Lower lobe of right lung (tissue), 2 donors: ENCODE data around the gene COX4I1. TPM values are rescaled to one million over a fixed set of nuclear protein-coding genes. Genes with fewer than 3 reads are reported as not detected.

Source experiments
- ATAC-seq, 2 donors: fragments of 200-7000 bp; cut with Tn5 transposase; one replicate each; pipeline ENCODE4 v1.9.1; 2020 to 2022; ENCODE audit warnings: mild to moderate bottlenecking in 2 of 2, moderate library complexity in 2 of 2
- DNase-seq: peaks from one replicate; pipeline ENCODE4 v3.0.0-alpha.2; 2020
- H3K27ac ChIP-seq: fragments of 200-600 bp; one replicate; pipeline ENCODE4 v1.8.0; 2022
- H3K27me3 ChIP-seq: fragments of 200-600 bp; one replicate; pipeline ENCODE4 v1.8.0; 2022; ENCODE audit warnings: low read depth
- H3K36me3 ChIP-seq: fragments of 200-600 bp; one replicate; pipeline ENCODE4 v1.8.0; 2022; ENCODE audit warnings: mild to moderate bottlenecking
- H3K4me1 ChIP-seq: fragments of 200-600 bp; one replicate; pipeline ENCODE4 v1.8.0; 2022
- H3K4me3 ChIP-seq: fragments of 200-600 bp; one replicate; pipeline ENCODE4 v1.8.0; 2022; ENCODE audit warnings: mild to moderate bottlenecking
- H3K9me3 ChIP-seq: fragments of 200-600 bp; one replicate; pipeline ENCODE4 v1.8.0; 2022
- CTCF ChIP-seq: fragments of 200-600 bp; IDR thresholded peaks from one replicate; pipeline ENCODE4 v1.8.0; 2022; ENCODE audit warnings: antibody characterized with exemption, mild to moderate bottlenecking
- intact Hi-C: fragments of 100-400 bp; cut with DNase I; formaldehyde crosslinking; loops from one replicate; pipeline ENCODE4 v1.11.0; 2022
- total RNA-seq: library from RNA; stranded (reverse); fragmentation: NEBNext Ultra II Directional; extraction: Animal tissue kit (Norgen Biotek cat#: 25700); gene quantifications from one replicate; pipeline ENCODE4 v1.2.1, GENCODE V29; 2021
- donor health status: DM: no; HTN: yes; CAD: no; lungs with severe emphysema.

The COX4I1 gene
- total RNA-seq, 1 donor from 2014 or later = 391 TPM

- Histone ChIP-seq H3K27ac (no peak overlapping the region), H3K4me3 (no peak overlapping the region), H3K36me3 (peaks cover 4% of the 10 kb centered on the region), H3K27me3 (no peaks in the 10 kb centered on the region), H3K4me1 (no peaks in the 10 kb centered on the region), H3K9me3 (no peaks in the 10 kb centered on the region)
- intact Hi-C loops = no loop called here
- no peak for TF ChIP-seq CTCF
- DNase-seq (no peak), ATAC-seq (no peak)
These were observed 28.8 kb upstream of the COX4I1 start for GRCh38 chr16:85770741-85771140.

DNA sequence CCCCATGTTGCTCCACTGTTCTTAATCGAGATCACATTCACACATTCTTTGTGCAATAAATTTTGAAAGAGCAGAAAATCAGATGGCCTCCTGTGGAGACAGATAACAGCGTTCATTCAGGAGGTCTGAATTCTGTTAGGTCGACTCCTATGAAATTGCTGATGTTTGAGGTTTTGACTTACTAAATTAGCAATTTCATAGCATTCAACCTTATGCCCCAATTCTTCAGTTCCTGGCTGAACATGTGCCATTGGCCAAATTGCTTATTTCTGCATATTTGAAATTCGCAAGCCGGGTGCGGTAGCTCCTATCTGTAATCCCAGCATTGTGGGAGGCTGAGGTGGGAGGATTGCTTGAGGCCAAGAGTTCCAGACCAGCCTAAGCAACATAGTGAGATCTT lies 26.5 kb upstream of the COX4I1 start:
- H3K27ac ChIP-seq = no peak overlapping the region
- H3K4me1 ChIP-seq = no peaks in the 10 kb centered on the region
- DNase-seq (no peak), ATAC-seq (no peak)
- H3K27me3 ChIP-seq = no peaks in the 10 kb centered on the region
- H3K36me3 ChIP-seq = peaks cover 19% of the 10 kb centered on the region
- H3K9me3 ChIP-seq = no peaks in the 10 kb centered on the region
- TF ChIP-seq CTCF = no peak
- intact Hi-C loops = no loop called here
- H3K4me3 ChIP-seq = no peak overlapping the region

- intact Hi-C loops = no loop called here
- ATAC-seq = no peak
- TF ChIP-seq CTCF = no peak
- H3K9me3 ChIP-seq = no peaks in the 10 kb centered on the region
- no peak overlapping the region for H3K4me3 ChIP-seq
- H3K27ac ChIP-seq = no peak overlapping the region
- DNase-seq = no peak
- H3K36me3 ChIP-seq = peaks cover 29% of the 10 kb centered on the region
- no peaks in the 10 kb centered on the region for H3K27me3 ChIP-seq
- H3K4me1 ChIP-seq = no peaks in the 10 kb centered on the region
These were observed 25.4 kb upstream of the COX4I1 start for GRCh38 chr16:85774136-85774535.

- no peaks in the 10 kb centered on the region for H3K27me3 ChIP-seq
- H3K27ac ChIP-seq = no peak overlapping the region
- no peak for TF ChIP-seq CTCF
- no peak for ATAC-seq
- H3K36me3 ChIP-seq = peaks cover 36% of the 10 kb centered on the region
- H3K9me3 ChIP-seq = no peaks in the 10 kb centered on the region
- no peaks in the 10 kb centered on the region for H3K4me1 ChIP-seq
- H3K4me3 ChIP-seq = no peak overlapping the region
- intact Hi-C loops = no loop called here
- DNase-seq = no peak
These were observed 24.7 kb upstream of the COX4I1 start for GRCh38 chr16:85774811-85775210.

DNA sequence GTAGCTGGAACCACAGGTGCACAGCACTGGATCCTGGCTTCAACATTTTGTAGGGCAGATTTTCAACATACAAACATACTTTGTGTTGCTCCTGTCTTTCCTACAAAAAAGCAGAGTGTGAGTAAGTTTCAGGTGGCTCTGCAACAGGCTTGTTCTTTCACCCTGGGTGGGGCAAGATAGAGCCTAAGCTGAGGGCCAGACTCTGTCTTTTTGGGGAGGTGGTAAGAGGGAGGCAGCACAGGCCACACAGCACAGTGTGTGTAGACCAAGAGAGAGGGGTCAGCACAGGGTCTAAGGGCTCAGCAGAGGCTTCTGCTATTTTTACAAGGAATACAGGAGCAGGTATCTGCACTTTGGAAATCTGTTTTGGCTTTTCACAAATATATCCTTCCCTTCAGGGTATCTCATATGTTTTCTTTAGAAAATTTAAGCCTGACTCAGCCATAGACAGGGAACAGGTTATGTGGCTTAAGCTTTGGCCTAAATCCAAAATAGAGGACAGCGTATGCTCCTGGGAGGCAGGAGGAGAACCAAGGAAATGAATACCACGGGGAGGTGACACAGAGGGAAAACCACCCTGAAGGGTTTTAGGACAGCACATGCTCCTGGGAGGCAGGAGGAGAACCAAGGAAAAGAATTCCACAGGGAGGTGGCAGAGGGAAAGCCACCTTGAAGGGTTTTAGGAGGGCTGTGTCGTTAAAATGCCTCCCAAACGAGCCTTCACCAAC lies 21.7 kb upstream of the COX4I1 start:
- H3K27me3 ChIP-seq = no peaks in the 10 kb centered on the region
- peaks cover 58% of the 10 kb centered on the region for H3K36me3 ChIP-seq
- H3K27ac ChIP-seq = no peak overlapping the region
- TF ChIP-seq CTCF = no peak
- H3K4me1 ChIP-seq = peaks cover 13% of the 10 kb centered on the region
- no peak for DNase-seq
- no peaks in the 10 kb centered on the region for H3K9me3 ChIP-seq
- no peak for ATAC-seq
- H3K4me3 ChIP-seq = no peak overlapping the region
- intact Hi-C loops = no loop called here
